Kidney (tissue), 14 donors: ENCODE results near the gene DDX27. TPM values are rescaled to one million over a fixed set of nuclear protein-coding genes. Genes with fewer than 3 reads are reported as not detected.

Source experiments
- DNase-seq, 5 donors: peaks; one replicate each; pipeline ENCODE4 v3.0.0-alpha.2; 2013 to 2020
- FAIRE-seq: peaks from 2 replicates; lab custom pipeline; 2012; peaks lifted over from hg19 to GRCh38; lab: Jason Lieb, UNC
- H3K27ac ChIP-seq, 2 donors: one replicate each; pipeline ENCODE4 v1.7.0; 2013; ENCODE audit warnings: low read depth in 2 of 2, low read length in 2 of 2, inconsistent platforms in 1 of 2
- H3K27me3 ChIP-seq: one replicate; pipeline ENCODE4 v1.7.1; 2013; ENCODE audit warnings: low read length, inconsistent platforms; ENCODE audit not compliant: control insufficient read depth, insufficient read depth
- H3K36me3 ChIP-seq, 3 donors: one replicate each; pipeline versions ENCODE4 v1.7.0 to v1.7.1; 2013; ENCODE audit warnings: low read length in 3 of 3, control low read depth in 1 of 3, inconsistent platforms in 1 of 3; ENCODE audit not compliant: insufficient read depth in 3 of 3, control insufficient read depth in 2 of 3
- H3K4me1 ChIP-seq, 3 donors: one replicate each; pipeline versions ENCODE4 v1.7.0 to v1.7.1; 2013; ENCODE audit warnings: low read length in 3 of 3, inconsistent platforms in 1 of 3, low read depth in 1 of 3; ENCODE audit not compliant: control insufficient read depth in 2 of 3, insufficient read depth in 2 of 3
- H3K4me3 ChIP-seq, 3 donors: one replicate each; pipeline versions ENCODE4 v1.7.0 to v1.8.1; 2013; ENCODE audit warnings: low read length in 3 of 3, control low read depth in 1 of 3, inconsistent platforms in 1 of 3
- H3K9ac ChIP-seq, 3 donors: one replicate each; pipeline versions ENCODE4 v1.7.0 to v1.7.1; 2013; ENCODE audit warnings: low read length in 3 of 3, control low read depth in 1 of 3, inconsistent platforms in 1 of 3
- H3K9me3 ChIP-seq, 3 donors: one replicate each; pipeline versions ENCODE4 v1.7.0 to v1.7.1; 2013; ENCODE audit warnings: low read length in 3 of 3, control low read depth in 1 of 3, inconsistent platforms in 1 of 3; ENCODE audit not compliant: control insufficient read depth in 2 of 3, insufficient read depth in 1 of 3
- CTCF ChIP-seq: IDR thresholded peaks from 3 replicates; pipeline ENCODE4 v1.5.1; 2012; ENCODE audit warnings: mild to moderate bottlenecking, moderate library complexity, borderline replicate concordance; ENCODE audit not compliant: insufficient read depth; ENCODE audit errors: extremely low read depth
- intact Hi-C: fragments of 100-400 bp; cut with DNase I; formaldehyde crosslinking; loops from one replicate; pipeline ENCODE4 v1.11.1; 2022
- polyA plus RNA-seq: library from polyadenylated mRNA; stranded (reverse); fragments of 350-450 nt; fragmentation: Illumina TruSeq; extraction: RNeasy Lipid Tissue Mini Kit (QIAGEN cat#74804); gene quantifications from one replicate; pipeline ENCODE4 v1.2.3, GENCODE V29; 2014; ENCODE audit warnings: low read depth, low replicate concordance; ENCODE audit not compliant: insufficient read depth
- total RNA-seq: library from RNA; stranded (reverse); fragmentation: NEBNext Ultra II Directional; extraction: Animal tissue kit (Norgen Biotek cat#: 25700); gene quantifications from one replicate; pipeline ENCODE4 v1.2.1, GENCODE V29; 2021
- donor health status: control.
- donor health status: control.
- donor health status: control.
- donor health status: control.
- donor health status: control.
- donor health status: DM: yes; HTN: yes; CAD: no.
- donor health status: Normal renal cell carcinoma (clear cell type).

DDX27 gene
- total and polyA plus RNA-seq, 2 donors from 2014 or later, result 22.8 to 30.6 TPM

GRCh38 chr20:49248879-49249665, 29.9 kb downstream of the DDX27 start:
- no peak for TF ChIP-seq CTCF
- FAIRE-seq (no peak), DNase-seq (no peak)
- Histone ChIP-seq H3K9ac (no peak overlapping the region), H3K27me3 (no peaks in the 10 kb centered on the region), H3K4me3 (no peak overlapping the region), H3K4me1 (peaks cover 0 to 10% (median 0%) of the 10 kb centered on the region in 3 donors), H3K9me3 (no peaks in the 10 kb centered on the region), H3K36me3 (peaks cover 9 to 64% (median 47%) of the 10 kb centered on the region in 3 donors), H3K27ac (no peak overlapping the region)
- intact Hi-C loops, result no loop called here

GRCh38 chr20:49252556-49253350, 33.5 kb downstream of the DDX27 start:
- peaks cover 0 to 8% (median 0%) of the 10 kb centered on the region in 3 donors for H3K4me1 ChIP-seq
- DNase-seq (no peak), FAIRE-seq (no peak)
- H3K4me3 ChIP-seq, result no peak overlapping the region
- H3K9me3 ChIP-seq, result no peaks in the 10 kb centered on the region
- peaks cover 8 to 73% (median 62%) of the 10 kb centered on the region in 3 donors for H3K36me3 ChIP-seq
- intact Hi-C loops, result no loop called here
- H3K27me3 ChIP-seq, result no peaks in the 10 kb centered on the region
- no peak overlapping the region for H3K9ac ChIP-seq
- H3K27ac ChIP-seq, result no peak overlapping the region
- no peak for TF ChIP-seq CTCF

GRCh38 chr20:49256261-49256660, 37.0 kb downstream of the DDX27 start:
- FAIRE-seq, result no peak

More at GRCh38 chr20:49256261-49256660, 37.0 kb downstream of the DDX27 start:
- no peak overlapping the region for H3K27ac ChIP-seq
- H3K4me1 ChIP-seq, result no peaks in the 10 kb centered on the region
- no peak overlapping the region for H3K4me3 ChIP-seq
- no peak overlapping the region for H3K9ac ChIP-seq
- no peak for DNase-seq
- no peaks in the 10 kb centered on the region for H3K9me3 ChIP-seq
- no peak for TF ChIP-seq CTCF
- H3K36me3 ChIP-seq, result peaks cover 11 to 69% (median 49%) of the 10 kb centered on the region in 3 donors
- no peaks in the 10 kb centered on the region for H3K27me3 ChIP-seq
- intact Hi-C loops, result no loop called here
